CD1c-positive myeloid dendritic cell (primary cell): ENCODE data around the gene TSC22D2.
A peak's percentile ranks its signal among the peaks of the same experiment; 100 is the strongest.

Source experiments
- DNase-seq: peaks from one replicate; pipeline ENCODE4 v3.0.0-alpha.2; 2016; ENCODE audit errors: extremely low spot score

Gene TSC22D2

GRCh38 chr3:150385296-150386242 is 22.5 kb upstream of the TSC22D2 start:
- DNase-seq, result peak; percentile 80

GRCh38 chr3:150388498-150389418 is 19.3 kb upstream of the TSC22D2 start:
- DNase-seq, result no peak

GRCh38 chr3:150390087-150390486 is 18.0 kb upstream of the TSC22D2 start:
- DNase-seq, result no peak

- no peak for DNase-seq
These were observed 16.9 kb upstream of the TSC22D2 start for GRCh38 chr3:150391161-150391560.

- DNase-seq, result no peak
These were observed 14.4 kb upstream of the TSC22D2 start for GRCh38 chr3:150393745-150394144.

GRCh38 chr3:150394606-150395005 is 13.5 kb upstream of the TSC22D2 start:
- DNase-seq, result no peak

GRCh38 chr3:150396491-150396890 is 11.6 kb upstream of the TSC22D2 start:
- no peak for DNase-seq

GRCh38 chr3:150396956-150397550 is 11.0 kb upstream of the TSC22D2 start:
- DNase-seq, result no peak

- no peak for DNase-seq
These were observed 9.0 kb upstream of the TSC22D2 start for GRCh38 chr3:150399060-150399459.

GRCh38 chr3:150401285-150401684 is 6.8 kb upstream of the TSC22D2 start:
- no peak for DNase-seq

GRCh38 chr3:150402217-150402616 is 5.9 kb upstream of the TSC22D2 start:
- DNase-seq, result no peak

GRCh38 chr3:150404023-150404422 is 4.1 kb upstream of the TSC22D2 start:
- DNase-seq, result no peak

GRCh38 chr3:150407051-150407807 is 869 bp upstream of the TSC22D2 start:
- peak; percentile 23 for DNase-seq

GRCh38 chr3:150407808-150408220 is 284 bp upstream of the TSC22D2 start:
- DNase-seq, result no peak

- DNase-seq, result no peak
These were observed 1.0 kb downstream of the TSC22D2 start for GRCh38 chr3:150409125-150409511.

- DNase-seq, result peak; percentile 88
These were observed 1.6 kb downstream of the TSC22D2 start for GRCh38 chr3:150409512-150410310.

- no peak for DNase-seq
These were observed 2.4 kb downstream of the TSC22D2 start for GRCh38 chr3:150410311-150411105.

- no peak for DNase-seq
These were observed 3.0 kb downstream of the TSC22D2 start for GRCh38 chr3:150411106-150411460.

GRCh38 chr3:150411546-150411945 is 3.4 kb downstream of the TSC22D2 start:
- peak; percentile 39 for DNase-seq

- peak; percentile 37 for DNase-seq
These were observed 3.9 kb downstream of the TSC22D2 start for GRCh38 chr3:150411976-150412375.
